Mucosa of rectum (tissue), 2 donors: ENCODE data around the gene INO80C.

Experiments
- H3K27ac ChIP-seq, 2 donors: one replicate each; pipeline ENCODE4 v1.7.0; 2013; ENCODE audit warnings: inconsistent platforms in 2 of 2, low read depth in 2 of 2, low read length in 2 of 2
- H3K27me3 ChIP-seq, 2 donors: one replicate each; pipeline ENCODE4 v1.7.0; 2013; ENCODE audit warnings: low read length in 2 of 2; ENCODE audit not compliant: control insufficient read depth in 2 of 2, insufficient read depth in 2 of 2
- H3K36me3 ChIP-seq, 2 donors: one replicate each; pipeline ENCODE4 v1.7.0; 2013; ENCODE audit warnings: low read length in 2 of 2; ENCODE audit not compliant: control insufficient read depth in 2 of 2, insufficient read depth in 2 of 2
- H3K4me1 ChIP-seq, 2 donors: one replicate each; pipeline ENCODE4 v1.7.0; 2013; ENCODE audit warnings: low read length in 2 of 2, mild to moderate bottlenecking in 1 of 2; ENCODE audit not compliant: control insufficient read depth in 2 of 2, insufficient read depth in 2 of 2
- H3K4me3 ChIP-seq, 2 donors: one replicate each; pipeline ENCODE4 v1.7.0; 2013; ENCODE audit warnings: low read length in 2 of 2
- H3K9ac ChIP-seq, 2 donors: one replicate each; pipeline ENCODE4 v1.7.0; 2013; ENCODE audit warnings: low read length in 2 of 2, low read depth in 1 of 2, mild to moderate bottlenecking in 1 of 2
- H3K9me3 ChIP-seq, 2 donors: one replicate each; pipeline ENCODE4 v1.7.0; 2013; ENCODE audit warnings: low read length in 2 of 2; ENCODE audit not compliant: control insufficient read depth in 2 of 2
- donor health status: healthy.
- donor health status: Normal muscosa, but diverticular disease.

Gene INO80C, protein sequence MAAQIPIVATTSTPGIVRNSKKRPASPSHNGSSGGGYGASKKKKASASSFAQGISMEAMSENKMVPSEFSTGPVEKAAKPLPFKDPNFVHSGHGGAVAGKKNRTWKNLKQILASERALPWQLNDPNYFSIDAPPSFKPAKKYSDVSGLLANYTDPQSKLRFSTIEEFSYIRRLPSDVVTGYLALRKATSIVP

DNA sequence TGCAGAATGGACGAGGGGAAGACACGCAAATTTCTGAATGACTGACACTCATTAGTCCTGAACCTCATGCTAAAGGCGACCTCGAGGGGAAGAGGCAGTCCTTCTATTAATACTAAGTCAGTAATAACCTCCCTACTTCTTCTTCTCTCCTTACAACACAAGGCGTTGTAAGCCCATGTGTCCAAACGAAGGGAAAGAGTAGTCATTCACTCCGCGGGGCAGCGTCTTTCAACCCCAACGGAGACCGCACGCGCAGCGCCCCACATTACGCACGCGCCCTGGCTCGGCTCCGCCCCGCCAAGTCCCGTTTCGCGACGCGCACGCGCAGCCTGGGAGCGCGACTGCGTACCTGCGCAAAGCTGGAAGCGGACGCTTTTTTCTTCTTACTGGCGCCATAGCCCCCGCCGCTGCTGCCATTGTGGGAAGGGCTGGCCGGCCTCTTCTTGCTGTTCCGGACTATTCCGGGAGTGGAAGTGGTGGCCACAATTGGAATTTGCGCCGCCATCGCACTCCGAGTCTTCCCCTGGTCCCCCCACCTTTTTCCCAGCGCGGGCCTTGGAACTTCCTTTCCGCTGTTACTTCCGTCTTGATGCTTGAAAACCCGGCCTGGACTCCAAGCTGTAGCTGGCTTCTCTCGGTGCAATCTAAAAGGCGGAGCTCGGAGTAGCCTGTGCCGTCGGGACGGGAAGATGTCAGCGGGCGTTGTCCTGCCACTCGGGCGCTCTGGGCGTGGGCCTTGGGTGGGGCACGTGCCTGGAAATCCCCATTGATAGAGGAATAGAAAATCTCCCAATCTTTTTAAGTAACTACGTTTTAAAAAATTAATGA is at the start of gene INO80C:
Gene INO80C, minus strand, starts transcription at position 591 of the 828 bp plus-strand sequence. Its CDS starts 86 bp downstream, at position 505.
- H3K4me3 ChIP-seq = peak within 1 kb of the TSS; percentile 82 to 89
- peak within 1 kb of the TSS; percentile 86 to 93 for H3K9ac ChIP-seq
- peaks cover 13 to 16% of the 10 kb centered on the region in 2 donors for H3K4me1 ChIP-seq
- peak within 1 kb of the TSS; percentile 97 to 98 for H3K27ac ChIP-seq
- no peaks in the 10 kb centered on the region for H3K36me3 ChIP-seq
- H3K27me3 ChIP-seq = no peaks in the 10 kb centered on the region
- no peaks in the 10 kb centered on the region for H3K9me3 ChIP-seq

GRCh38 chr18:35547008-35547605 is 49.3 kb upstream of the INO80C start:
- Histone ChIP-seq H3K9me3 (no peaks in the 10 kb centered on the region), H3K4me1 (no peaks in the 10 kb centered on the region), H3K36me3 (no peaks in the 10 kb centered on the region), H3K27ac (no peak overlapping the region), H3K27me3 (no peaks in the 10 kb centered on the region), H3K9ac (no peak overlapping the region), H3K4me3 (no peak overlapping the region)

- Histone ChIP-seq H3K27ac (no peak overlapping the region), H3K36me3 (no peaks in the 10 kb centered on the region), H3K4me1 (no peaks in the 10 kb centered on the region), H3K27me3 (no peaks in the 10 kb centered on the region), H3K4me3 (no peak overlapping the region), H3K9me3 (no peaks in the 10 kb centered on the region), H3K9ac (no peak overlapping the region)
Measured at GRCh38 chr18:35542356-35542755, 44.6 kb upstream of the INO80C start.

- Histone ChIP-seq H3K9ac (no peak overlapping the region), H3K4me1 (no peaks in the 10 kb centered on the region), H3K9me3 (no peaks in the 10 kb centered on the region), H3K4me3 (no peak overlapping the region), H3K27me3 (no peaks in the 10 kb centered on the region), H3K27ac (no peak overlapping the region), H3K36me3 (no peaks in the 10 kb centered on the region)
Measured at GRCh38 chr18:35535297-35535696, 37.5 kb upstream of the INO80C start.

GRCh38 chr18:35533916-35534405 is 36.2 kb upstream of the INO80C start:
- no peak overlapping the region for H3K9ac ChIP-seq
- no peak overlapping the region for H3K27ac ChIP-seq
- H3K4me1 ChIP-seq = no peaks in the 10 kb centered on the region
- no peaks in the 10 kb centered on the region for H3K27me3 ChIP-seq
- H3K9me3 ChIP-seq = no peaks in the 10 kb centered on the region
- H3K4me3 ChIP-seq = no peak overlapping the region
- H3K36me3 ChIP-seq = no peaks in the 10 kb centered on the region

DNA sequence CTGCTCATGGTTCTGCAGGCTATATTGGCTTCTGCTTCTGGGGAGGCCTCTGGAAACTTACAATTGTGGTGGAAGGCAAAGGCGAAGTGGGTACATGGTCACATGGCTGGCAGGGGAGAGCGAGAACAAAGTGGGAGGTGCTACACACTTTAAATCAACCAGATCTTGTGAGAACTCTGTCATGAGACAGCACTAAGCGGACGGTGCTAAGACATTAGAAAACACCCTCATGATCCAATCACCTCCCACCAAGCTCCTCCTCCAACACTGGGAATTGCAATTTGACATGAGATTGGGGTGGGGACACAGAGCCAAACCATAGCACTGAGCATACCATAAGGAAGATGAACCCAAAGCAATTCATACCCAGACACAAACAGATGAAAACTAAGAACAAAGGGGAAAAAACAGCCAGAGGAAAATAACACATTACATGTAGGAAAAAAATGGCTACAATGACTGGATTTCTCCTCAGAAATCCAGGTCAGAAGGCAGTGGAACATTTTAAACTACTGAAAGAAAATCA is 31.1 kb upstream of the INO80C start:
- Histone ChIP-seq H3K4me3 (no peak overlapping the region), H3K36me3 (no peaks in the 10 kb centered on the region), H3K9ac (no peak overlapping the region), H3K9me3 (no peaks in the 10 kb centered on the region), H3K27ac (no peak overlapping the region), H3K27me3 (no peaks in the 10 kb centered on the region), H3K4me1 (peaks cover 0 to 2% of the 10 kb centered on the region in 2 donors)

- H3K4me3 ChIP-seq = no peak overlapping the region
- no peaks in the 10 kb centered on the region for H3K36me3 ChIP-seq
- no peaks in the 10 kb centered on the region for H3K9me3 ChIP-seq
Measured at GRCh38 chr18:35526495-35527059, 28.8 kb upstream of the INO80C start.

DNA sequence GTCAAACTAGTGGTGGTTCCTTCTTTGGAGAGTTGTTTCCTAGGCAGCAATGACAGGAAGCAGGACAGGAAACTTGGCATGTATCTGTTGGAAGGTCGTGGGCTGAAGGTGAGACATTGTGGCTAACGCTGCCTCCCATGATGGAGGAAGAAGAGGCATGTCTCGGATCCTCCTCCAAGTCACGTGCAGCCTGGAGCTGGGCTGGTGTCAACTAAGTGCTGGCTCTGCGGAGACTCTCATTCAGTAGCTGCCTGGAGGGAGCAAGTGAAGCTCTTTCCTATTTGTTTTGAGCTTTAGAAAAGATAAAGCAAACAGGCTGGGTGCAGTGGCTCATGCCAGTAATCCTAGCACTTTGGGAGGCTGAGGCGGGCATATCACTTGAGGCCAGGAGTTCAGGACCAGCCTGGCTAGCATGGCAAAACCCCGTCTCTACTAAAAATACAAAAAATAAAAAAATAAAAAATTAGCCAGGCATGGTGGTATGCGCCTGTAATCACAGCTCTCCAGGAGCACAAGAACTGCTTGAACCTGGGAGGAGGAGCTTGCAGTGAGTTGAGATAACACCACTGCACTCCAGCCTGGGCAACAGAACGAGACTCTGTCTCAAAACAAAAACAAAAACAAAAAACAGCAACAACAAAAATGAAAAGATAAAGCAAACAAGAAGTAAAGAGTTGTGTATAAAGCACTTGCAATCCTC is 28.2 kb upstream of the INO80C start:
- no peak overlapping the region for H3K9ac ChIP-seq
- H3K4me1 ChIP-seq = peaks cover 0 to 2% of the 10 kb centered on the region in 2 donors
- H3K27me3 ChIP-seq = no peaks in the 10 kb centered on the region
- H3K4me3 ChIP-seq = no peak overlapping the region
- no peaks in the 10 kb centered on the region for H3K9me3 ChIP-seq
- H3K36me3 ChIP-seq = no peaks in the 10 kb centered on the region
- no peak overlapping the region for H3K27ac ChIP-seq

More at GRCh38 chr18:35526495-35527059, 28.8 kb upstream of the INO80C start:
- no peaks in the 10 kb centered on the region for H3K27me3 ChIP-seq
- no peak overlapping the region for H3K27ac ChIP-seq
- no peak overlapping the region for H3K9ac ChIP-seq
- peaks cover 0 to 2% of the 10 kb centered on the region in 2 donors for H3K4me1 ChIP-seq

GRCh38 chr18:35524226-35524625 is 26.5 kb upstream of the INO80C start:
- Histone ChIP-seq H3K9me3 (no peaks in the 10 kb centered on the region), H3K4me1 (peaks cover 0 to 2% of the 10 kb centered on the region in 2 donors), H3K36me3 (no peaks in the 10 kb centered on the region), H3K4me3 (no peak overlapping the region), H3K27me3 (no peaks in the 10 kb centered on the region), H3K9ac (no peak overlapping the region), H3K27ac (no peak overlapping the region)
